GM21717 (cell line): ENCODE results near the gene NXF3.
"Not testable (repeated sequence)": the region's sequence is repeated elsewhere in the genome, so short reads cannot be mapped to it uniquely, and the experiment has no call there.

ENCODE experiments used
- ATAC-seq: cut with Tn5 transposase; IDR thresholded peaks from one replicate; pipeline ENCODE4 v1.9.1; 2021; ENCODE audit warnings: mild to moderate bottlenecking, moderate library complexity; ENCODE audit not compliant: unreplicated experiment

Gene NXF3

GRCh38 chrX:103092942-103093341 is at the start of gene NXF3:
Gene NXF3 (minus strand): TSS chrX:103093143. CDS start chrX:103093023, 120 bp downstream.
- ATAC-seq = no peak

- ATAC-seq = not testable (repeated sequence)
Observed at GRCh38 chrX:103136528-103136927, 43.6 kb upstream of the NXF3 start.

- ATAC-seq = no peak
Observed at GRCh38 chrX:103124284-103124683, 31.3 kb upstream of the NXF3 start.

- ATAC-seq = no peak
Observed at GRCh38 chrX:103120748-103121147, 27.8 kb upstream of the NXF3 start.

GRCh38 chrX:103116970-103117369 is 24.0 kb upstream of the NXF3 start:
- ATAC-seq = not testable (repeated sequence)

GRCh38 chrX:103109497-103109896 is 16.6 kb upstream of the NXF3 start:
- not testable (repeated sequence) for ATAC-seq

- no peak for ATAC-seq
Observed at GRCh38 chrX:103107836-103108235, 14.9 kb upstream of the NXF3 start.

GRCh38 chrX:103107227-103107737 is 14.3 kb upstream of the NXF3 start:
- ATAC-seq = not testable (repeated sequence)

- not testable (repeated sequence) for ATAC-seq
Observed at GRCh38 chrX:103104370-103104769, 11.4 kb upstream of the NXF3 start.

GRCh38 chrX:103103866-103104265 is 10.9 kb upstream of the NXF3 start:
- not testable (repeated sequence) for ATAC-seq

- ATAC-seq = no peak
Observed at GRCh38 chrX:103101299-103102042, 8.5 kb upstream of the NXF3 start.

- no peak for ATAC-seq
Observed at GRCh38 chrX:103100484-103100883, 7.5 kb upstream of the NXF3 start.

GRCh38 chrX:103099691-103100090 is 6.7 kb upstream of the NXF3 start:
- no peak for ATAC-seq

GRCh38 chrX:103098488-103098887 is 5.5 kb upstream of the NXF3 start:
- no peak for ATAC-seq

GRCh38 chrX:103081051-103081450 is 11.9 kb downstream of the NXF3 start:
- no peak for ATAC-seq

GRCh38 chrX:103073467-103073866 is 19.5 kb downstream of the NXF3 start:
- no peak for ATAC-seq

- ATAC-seq = no peak
Observed at GRCh38 chrX:103066606-103067005, 26.3 kb downstream of the NXF3 start.

GRCh38 chrX:103063918-103064434 is 29.0 kb downstream of the NXF3 start, which contains the start of gene BEX1:
Gene BEX1 (minus strand): TSS chrX:103064171. CDS start chrX:103063274, 897 bp downstream.
- ATAC-seq = no peak

GRCh38 chrX:103063191-103063845 is 29.6 kb downstream of the NXF3 start:
- no peak for ATAC-seq

GRCh38 chrX:103061486-103061885 is 31.5 kb downstream of the NXF3 start:
- no peak for ATAC-seq

GRCh38 chrX:103056902-103057301 is 36.0 kb downstream of the NXF3 start:
- ATAC-seq = no peak

GRCh38 chrX:103052625-103053024 is 40.3 kb downstream of the NXF3 start:
- ATAC-seq = no peak
